ENCODE results near the gene CCDC134. TPM values are rescaled to one million over a fixed set of nuclear protein-coding genes. Genes with fewer than 3 reads are reported as not detected.

CCDC134 gene
- total and polyA plus RNA-seq, 7 donors = 0.60 to 8.6 (median 6.1) TPM

- TF ChIP-seq, protein P1, sequence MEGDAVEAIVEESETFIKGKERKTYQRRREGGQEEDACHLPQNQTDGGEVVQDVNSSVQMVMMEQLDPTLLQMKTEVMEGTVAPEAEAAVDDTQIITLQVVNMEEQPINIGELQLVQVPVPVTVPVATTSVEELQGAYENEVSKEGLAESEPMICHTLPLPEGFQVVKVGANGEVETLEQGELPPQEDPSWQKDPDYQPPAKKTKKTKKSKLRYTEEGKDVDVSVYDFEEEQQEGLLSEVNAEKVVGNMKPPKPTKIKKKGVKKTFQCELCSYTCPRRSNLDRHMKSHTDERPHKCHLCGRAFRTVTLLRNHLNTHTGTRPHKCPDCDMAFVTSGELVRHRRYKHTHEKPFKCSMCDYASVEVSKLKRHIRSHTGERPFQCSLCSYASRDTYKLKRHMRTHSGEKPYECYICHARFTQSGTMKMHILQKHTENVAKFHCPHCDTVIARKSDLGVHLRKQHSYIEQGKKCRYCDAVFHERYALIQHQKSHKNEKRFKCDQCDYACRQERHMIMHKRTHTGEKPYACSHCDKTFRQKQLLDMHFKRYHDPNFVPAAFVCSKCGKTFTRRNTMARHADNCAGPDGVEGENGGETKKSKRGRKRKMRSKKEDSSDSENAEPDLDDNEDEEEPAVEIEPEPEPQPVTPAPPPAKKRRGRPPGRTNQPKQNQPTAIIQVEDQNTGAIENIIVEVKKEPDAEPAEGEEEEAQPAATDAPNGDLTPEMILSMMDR (IDR thresholded peaks at IDR 0.05) = no peak
- TF ChIP-seq EP300 (IDR thresholded peaks at IDR 0.05) (no peak), POLR2AphosphoS5 (IDR thresholded peaks at IDR 0.05) (no peak), POLR2A (IDR thresholded peaks at IDR 0.05) (no peak)
- Histone ChIP-seq H3K27me3 (no peaks in the 10 kb centered on the region), H3K27ac (peak overlapping the region in 1 of 4 donors; percentile 41), H3K9me3 (no peaks in the 10 kb centered on the region), H3K36me3 (no peaks in the 10 kb centered on the region), H3K4me3 (no peak overlapping the region), H3K4me1 (peaks cover 0 to 17% (median 2%) of the 10 kb centered on the region in 4 donors)
- no peak for DNase-seq
- intact Hi-C loops (cut with DNase I) = loop anchor here (5.0 kb wide), 1 partner anchor 159 kb away; the partner anchor contains the start of gene MEI1
- 23 to 60% methylated on average over 2 of the region's 2 CpGs for WGBS, 2 donors
These were observed 56.0 kb downstream of the CCDC134 start for GRCh38 chr22:41856469-41856868.

DNA sequence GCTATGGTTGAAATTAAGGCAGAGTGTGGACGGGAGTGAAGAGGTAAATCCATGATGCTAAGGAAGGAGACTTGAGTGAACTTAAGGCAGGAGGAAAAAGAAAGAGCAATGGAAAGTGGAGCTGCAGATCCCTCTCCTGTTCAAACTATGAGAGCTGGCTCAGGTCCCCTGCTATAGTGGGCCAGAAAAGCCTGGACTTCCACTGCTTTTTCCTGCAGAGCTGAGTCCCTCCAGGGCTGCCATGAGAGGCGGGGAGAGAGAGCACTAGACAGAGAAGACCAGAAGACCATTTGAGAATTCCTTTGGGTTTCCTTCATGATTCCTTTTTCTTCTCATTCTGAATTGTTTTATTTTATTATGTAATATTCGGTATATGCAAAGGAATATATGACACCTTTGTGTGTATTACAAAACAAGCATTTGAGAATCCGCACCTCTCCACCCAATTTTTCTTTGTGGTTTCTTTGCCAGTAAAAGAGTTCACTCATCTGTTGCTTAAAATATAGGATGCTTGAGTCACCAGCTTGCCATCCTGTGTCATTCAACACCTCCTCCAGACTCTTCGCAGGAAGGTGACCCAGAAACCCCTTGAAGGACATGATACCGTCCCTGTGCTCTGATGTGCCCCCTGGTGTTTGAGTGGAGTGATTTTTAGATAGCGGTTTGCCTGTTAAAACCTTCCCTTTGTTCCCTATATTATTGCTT lies 56.8 kb downstream of the CCDC134 start:
- H3K27ac ChIP-seq = peak overlapping the region in 1 of 4 donors; percentile 41
- DNase-seq = no peak
- intact Hi-C loops (cut with DNase I) = loop anchor here (5.0 kb wide), 1 partner anchor 160 kb away; the partner anchor contains the start of gene MEI1

DNA sequence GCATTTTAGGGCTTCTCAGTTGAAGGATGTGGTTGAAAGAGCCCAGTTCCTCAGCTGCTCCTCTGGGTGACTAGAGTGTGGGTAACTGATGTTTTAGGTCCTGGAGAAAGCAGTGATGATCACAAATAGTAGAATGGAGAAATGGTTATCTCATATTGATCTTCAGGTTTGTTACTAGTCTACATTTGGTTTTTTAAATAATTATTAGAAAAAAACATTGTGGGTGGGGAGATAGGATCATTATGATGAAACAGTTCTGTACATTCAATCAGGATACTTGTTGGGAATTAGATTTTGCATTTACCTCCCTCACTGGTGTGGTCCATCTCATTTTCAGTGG lies 57.4 kb downstream of the CCDC134 start:
- H3K36me3 ChIP-seq = no peaks in the 10 kb centered on the region
- peak overlapping the region in 1 of 4 donors; percentile 41 for H3K27ac ChIP-seq
- intact Hi-C loops (cut with DNase I) = loop anchor here (5.0 kb wide), 1 partner anchor 161 kb away; the partner anchor contains the start of gene MEI1

More for the DNA sequence above, 56.8 kb downstream of the CCDC134 start:
- H3K27me3 ChIP-seq = no peaks in the 10 kb centered on the region
- WGBS, 2 donors = 53 to 54% methylated on average over 7 of the region's 7 CpGs
- H3K9me3 ChIP-seq = no peaks in the 10 kb centered on the region
- TF ChIP-seq, protein P1 (IDR thresholded peaks at IDR 0.05) = peak; percentile 20 to 50 (median 44)
- TF ChIP-seq EP300 (IDR thresholded peaks at IDR 0.05) = no peak
- H3K4me1 ChIP-seq = peaks cover 0 to 26% (median 7%) of the 10 kb centered on the region in 4 donors
- H3K36me3 ChIP-seq = no peaks in the 10 kb centered on the region
- H3K4me3 ChIP-seq = no peak overlapping the region

GRCh38 chr22:41862160-41862529 lies 61.7 kb downstream of the CCDC134 start:
- H3K27ac ChIP-seq = peak overlapping the region; percentile 54 to 79 (median 72)
- WGBS, 2 donors = 40 to 57% methylated on average over 4 of the region's 4 CpGs

More for the DNA sequence above, 57.4 kb downstream of the CCDC134 start:
- no peak overlapping the region for H3K4me3 ChIP-seq
- DNase-seq = no peak
- H3K4me1 ChIP-seq = peaks cover 0 to 31% (median 12%) of the 10 kb centered on the region in 4 donors
- no peaks in the 10 kb centered on the region for H3K27me3 ChIP-seq
- H3K9me3 ChIP-seq = no peaks in the 10 kb centered on the region
- TF ChIP-seq, protein P1 (IDR thresholded peaks at IDR 0.05) = no peak
- TF ChIP-seq EP300 (IDR thresholded peaks at IDR 0.05) = no peak
- no peak for TF ChIP-seq POLR2AphosphoS5 (IDR thresholded peaks at IDR 0.05)
- TF ChIP-seq POLR2A (IDR thresholded peaks at IDR 0.05) = no peak

More at GRCh38 chr22:41862160-41862529, 61.7 kb downstream of the CCDC134 start:
- Histone ChIP-seq H3K4me3 (no peak overlapping the region), H3K9me3 (no peaks in the 10 kb centered on the region), H3K36me3 (peaks cover 0 to 7% (median 3%) of the 10 kb centered on the region in 4 donors), H3K27me3 (no peaks in the 10 kb centered on the region), H3K4me1 (peaks cover 0 to 40% (median 19%) of the 10 kb centered on the region in 4 donors)
- no peak for TF ChIP-seq POLR2A (IDR thresholded peaks at IDR 0.05)
- TF ChIP-seq, protein P1 (IDR thresholded peaks at IDR 0.05) = no peak
- TF ChIP-seq POLR2AphosphoS5 (IDR thresholded peaks at IDR 0.05) = no peak
- no peak for TF ChIP-seq EP300 (IDR thresholded peaks at IDR 0.05)
- DNase-seq = no peak
- intact Hi-C loops (cut with DNase I) = loop anchor here (5.0 kb wide), 1 partner anchor 115 kb away; no protein-coding TSS in a partner anchor
